ENCODE data around the gene ZNF423. TPM values are rescaled to one million over a fixed set of nuclear protein-coding genes. Genes with fewer than 3 reads are reported as not detected.

The ZNF423 gene
- total and polyA plus RNA-seq, 7 donors = 0.69 to 19.7 (median 3.6) TPM

- Histone ChIP-seq H3K27me3 (peaks cover 0 to 26% (median 9%) of the 10 kb centered on the region in 3 donors), H3K9me3 (no peaks in the 10 kb centered on the region), H3K27ac (peak overlapping the region; percentile 67 to 88 (median 82)), H3K4me1 (peaks cover 0 to 71% (median 55%) of the 10 kb centered on the region in 4 donors), H3K4me3 (peak overlapping the region in 1 of 4 donors; percentile 4), H3K36me3 (no peaks in the 10 kb centered on the region)
- TF ChIP-seq POLR2AphosphoS5 (IDR thresholded peaks at IDR 0.05) (no peak), CTCF (IDR thresholded peaks at IDR 0.05) (no peak), EP300 (IDR thresholded peaks at IDR 0.05) (no peak), POLR2A (IDR thresholded peaks at IDR 0.05) (no peak)
- intact Hi-C loops (cut with DNase I) = no loop called here
- DNase-seq = no peak
- 51 to 80% methylated on average over 13 of the region's 13 CpGs for WGBS, 2 donors
Measured at GRCh38 chr16:49835161-49835777, 20.6 kb downstream of the ZNF423 start.

- H3K27ac ChIP-seq = peak overlapping the region; percentile 67 to 88 (median 82)
- peak overlapping the region in 2 of 4 donors; percentile 4 to 6 for H3K4me3 ChIP-seq
- peak; percentile 87 for DNase-seq
- no peaks in the 10 kb centered on the region for H3K9me3 ChIP-seq
- peaks cover 0 to 24% (median 9%) of the 10 kb centered on the region in 3 donors for H3K27me3 ChIP-seq
- peaks cover 0 to 71% (median 55%) of the 10 kb centered on the region in 4 donors for H3K4me1 ChIP-seq
- no peak for TF ChIP-seq CTCF (IDR thresholded peaks at IDR 0.05)
- no peak for TF ChIP-seq EP300 (IDR thresholded peaks at IDR 0.05)
- no peak for TF ChIP-seq POLR2A (IDR thresholded peaks at IDR 0.05)
- peak in 2 of 4 donors; percentile 11 for TF ChIP-seq POLR2AphosphoS5 (IDR thresholded peaks at IDR 0.05)
- no peaks in the 10 kb centered on the region for H3K36me3 ChIP-seq
- WGBS, 2 donors = 51 to 78% methylated on average over 19 of the region's 19 CpGs
- intact Hi-C loops (cut with DNase I) = no loop called here
Measured at GRCh38 chr16:49834531-49835151, 21.3 kb downstream of the ZNF423 start.

GRCh38 chr16:49833796-49834530, 21.9 kb downstream of the ZNF423 start:
- TF ChIP-seq CTCF (IDR thresholded peaks at IDR 0.05) = no peak
- no peak for TF ChIP-seq POLR2A (IDR thresholded peaks at IDR 0.05)
- TF ChIP-seq POLR2AphosphoS5 (IDR thresholded peaks at IDR 0.05) = no peak
- no peak for TF ChIP-seq EP300 (IDR thresholded peaks at IDR 0.05)
- peak overlapping the region; percentile 67 to 88 (median 82) for H3K27ac ChIP-seq
- H3K4me1 ChIP-seq = peaks cover 0 to 65% (median 50%) of the 10 kb centered on the region in 4 donors
- no peaks in the 10 kb centered on the region for H3K36me3 ChIP-seq
- intact Hi-C loops (cut with DNase I) = no loop called here
- DNase-seq = peak; percentile 69
- 78 to 80% methylated on average over 13 of the region's 13 CpGs for WGBS, 2 donors
- peak overlapping the region in 2 of 4 donors; percentile 4 to 6 for H3K4me3 ChIP-seq
- H3K9me3 ChIP-seq = no peaks in the 10 kb centered on the region
- peaks cover 0 to 17% (median 9%) of the 10 kb centered on the region in 3 donors for H3K27me3 ChIP-seq

GRCh38 chr16:49833085-49833484, 22.8 kb downstream of the ZNF423 start:
- no peaks in the 10 kb centered on the region for H3K9me3 ChIP-seq
- TF ChIP-seq CTCF (IDR thresholded peaks at IDR 0.05) (no peak), POLR2AphosphoS5 (IDR thresholded peaks at IDR 0.05) (peak in 1 of 4 donors; percentile 37)
- H3K27me3 ChIP-seq = peaks cover 0 to 9% (median 2%) of the 10 kb centered on the region in 3 donors
- no peaks in the 10 kb centered on the region for H3K36me3 ChIP-seq
- 75 to 78% methylated on average over 11 of the region's 11 CpGs for WGBS, 2 donors
- peak overlapping the region; percentile 67 to 88 (median 82) for H3K27ac ChIP-seq
- H3K4me1 ChIP-seq = peaks cover 0 to 56% (median 45%) of the 10 kb centered on the region in 4 donors
- intact Hi-C loops (cut with DNase I) = no loop called here
- no peak overlapping the region for H3K4me3 ChIP-seq
- DNase-seq = peak; percentile 90
